Medulla oblongata (tissue), 1 donor: Measurements from ENCODE around the gene GTPBP1.

ENCODE experiments used
- DNase-seq: peaks from one replicate; pipeline ENCODE4 v3.0.0-alpha.2; 2015; ENCODE audit errors: extremely low spot score

The GTPBP1 gene

DNA sequence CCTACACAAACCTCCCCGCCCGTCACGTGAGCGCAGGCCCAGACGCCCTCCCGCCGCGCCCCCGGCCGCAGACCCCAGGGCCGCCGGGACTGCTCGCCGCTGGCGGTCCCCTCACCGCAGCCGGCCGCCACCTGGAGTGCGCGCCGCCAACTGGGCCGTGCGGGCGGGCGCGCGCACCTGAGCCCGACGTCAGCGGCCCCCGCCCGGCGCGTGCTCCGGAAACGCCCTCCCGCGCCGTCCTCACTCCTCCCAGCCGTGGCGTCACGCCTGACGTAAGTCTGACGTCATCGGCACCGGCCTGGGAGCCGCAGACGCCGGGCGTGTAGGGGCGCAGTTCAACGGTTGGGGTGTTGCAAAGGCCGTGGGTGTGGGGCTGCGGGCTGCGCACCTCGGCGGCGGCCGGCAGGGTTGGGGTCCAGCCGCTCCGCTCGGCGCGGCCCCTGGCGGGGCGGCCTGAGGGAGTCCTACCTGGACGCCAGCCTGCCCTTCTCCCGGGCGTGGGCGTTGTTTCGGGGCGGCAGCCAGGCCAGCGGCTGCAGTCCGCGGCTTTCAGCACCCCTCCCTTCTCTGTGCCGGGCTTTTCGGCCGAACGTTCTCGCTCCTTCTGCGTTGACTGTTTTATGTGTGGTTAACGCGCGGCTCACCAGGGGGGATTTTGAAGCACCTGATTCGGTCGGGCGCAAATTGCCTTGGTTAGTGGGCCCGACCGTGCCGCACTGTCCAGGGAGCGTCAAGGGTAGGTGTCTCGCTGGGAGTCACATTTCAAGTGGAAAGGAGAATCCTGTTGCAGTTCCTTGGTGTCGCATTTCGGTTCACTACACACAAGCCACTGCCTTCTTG, 4.7 kb upstream of the GTPBP1 start, which contains the start of gene JOSD1:
JOSD1 (minus strand) TSS at position 155 of the 840 bp plus-strand sequence. CDS start 956 bp downstream, outside the sequence.
- peak; percentile 96 for DNase-seq

DNA sequence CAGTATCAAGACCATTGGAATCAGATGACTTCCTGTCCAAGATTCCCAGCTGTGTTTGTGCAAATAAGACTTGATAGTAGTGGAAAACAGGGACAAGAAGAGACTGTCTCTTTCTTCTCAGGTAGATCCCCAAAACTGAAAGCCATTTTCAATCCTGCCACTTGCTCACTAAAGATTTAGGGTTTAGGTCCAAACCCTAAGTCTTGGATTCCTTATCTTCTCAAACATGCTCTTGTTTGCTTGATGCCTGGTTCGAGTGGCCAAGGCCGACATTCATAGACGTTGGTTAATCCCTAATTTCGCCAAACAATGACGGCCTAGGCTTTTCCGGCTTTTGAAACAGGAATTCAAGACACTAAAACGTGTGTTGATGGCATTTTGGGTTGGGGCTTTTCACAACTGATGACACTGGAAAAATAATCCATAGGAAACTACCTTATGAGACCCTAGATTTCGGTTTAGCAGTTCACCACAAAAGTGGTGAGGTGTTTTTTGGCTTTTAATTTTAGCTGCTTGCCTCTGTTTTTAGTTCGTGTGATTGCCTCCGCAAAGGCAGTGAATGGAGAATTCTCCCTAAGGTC, 1.0 kb upstream of the GTPBP1 start:
- DNase-seq, result no peak

DNA sequence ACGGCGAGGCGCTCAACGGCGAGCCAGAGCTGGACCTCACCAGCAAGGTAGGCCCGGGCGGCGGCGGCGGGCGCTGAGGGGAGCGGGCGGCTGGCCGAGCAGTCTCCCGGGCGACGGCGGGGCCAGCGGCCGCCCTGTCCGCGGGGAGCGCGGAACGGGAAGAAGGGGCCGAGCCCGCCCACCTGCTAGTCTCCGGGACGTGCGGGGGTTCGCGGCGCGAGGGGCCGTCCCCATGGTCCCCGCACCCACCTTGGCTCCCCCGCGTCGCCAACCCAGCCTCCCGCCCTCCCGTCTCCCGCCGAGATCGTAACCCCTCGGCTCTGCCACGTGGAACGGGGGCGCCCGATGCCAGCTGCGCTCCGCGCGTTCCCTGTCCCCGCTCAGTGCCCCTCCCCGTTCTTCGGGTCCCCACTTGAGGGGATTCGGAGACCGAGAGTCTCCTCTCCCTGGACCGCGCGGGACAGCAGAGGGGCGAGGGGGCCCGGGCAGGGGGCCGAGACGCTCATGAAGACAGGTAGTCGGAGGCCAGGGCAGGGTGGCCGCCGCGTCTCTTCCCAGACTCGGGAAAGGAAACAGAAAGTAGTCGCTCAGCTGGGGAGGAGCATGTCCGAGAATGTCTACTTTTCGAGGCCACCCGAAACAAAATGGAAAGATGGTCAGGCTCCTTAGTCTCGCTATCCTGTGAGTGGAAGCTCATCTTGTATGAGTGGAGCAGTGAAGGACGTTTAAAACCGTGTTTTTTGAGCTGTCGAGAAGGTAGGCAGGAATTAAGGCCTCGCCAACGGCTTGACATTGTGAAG, 557 bp downstream of the GTPBP1 start:
- DNase-seq, result peak; percentile 42

DNA sequence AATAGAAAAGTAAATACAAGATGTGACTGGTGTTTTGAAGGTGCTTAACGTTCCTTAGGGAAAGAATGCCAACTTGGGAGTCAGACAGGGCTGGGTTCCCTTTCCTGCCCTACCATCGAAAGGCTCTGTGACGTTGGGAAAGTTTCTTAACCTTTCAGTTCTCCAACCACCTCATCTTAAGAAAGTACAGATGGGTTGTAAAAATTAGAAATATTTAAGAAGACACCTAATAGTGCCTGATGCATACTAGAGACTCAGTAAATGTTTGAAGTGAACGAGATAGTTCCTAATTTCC, 1.1 kb downstream of the GTPBP1 start:
- DNase-seq, result no peak

DNA sequence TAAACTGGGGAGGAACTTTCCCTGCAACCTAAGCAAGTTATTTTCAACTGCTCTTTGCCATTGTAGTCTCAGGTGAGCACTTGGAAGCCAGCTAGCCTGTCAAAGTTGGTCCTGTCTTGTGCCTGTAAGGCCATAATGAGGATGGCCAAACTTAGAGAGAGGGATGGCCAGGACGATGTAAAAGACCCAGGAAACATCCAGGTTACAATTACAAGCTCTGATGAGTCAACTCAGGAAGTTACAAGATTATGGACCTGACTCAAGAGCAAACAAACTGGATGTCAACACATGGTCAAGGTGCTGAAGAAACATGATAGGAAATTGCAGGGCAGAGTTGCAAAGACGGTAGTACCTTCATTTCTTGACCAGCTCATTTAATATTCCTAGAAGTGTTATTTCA, 1.6 kb downstream of the GTPBP1 start:
- DNase-seq, result no peak

DNA sequence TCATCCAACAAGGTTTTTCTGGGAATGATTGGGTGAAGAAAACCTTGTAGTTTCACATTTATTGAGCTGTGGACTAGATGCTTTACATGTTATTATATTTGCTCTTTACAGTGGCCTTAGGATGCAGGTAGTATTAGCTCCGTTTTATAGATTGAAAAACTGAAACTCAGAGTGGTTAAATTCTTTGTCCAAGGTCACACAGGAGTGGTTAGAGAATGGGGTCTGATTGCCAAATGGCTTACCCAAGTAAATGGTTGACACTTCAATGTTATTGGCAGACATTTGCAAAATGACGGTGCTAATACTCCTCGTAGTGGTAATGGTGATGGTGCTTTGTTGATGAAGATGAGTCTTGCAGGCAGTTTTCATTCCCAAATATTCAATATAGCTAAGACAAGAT, 2.2 kb downstream of the GTPBP1 start:
- DNase-seq, result no peak

DNA sequence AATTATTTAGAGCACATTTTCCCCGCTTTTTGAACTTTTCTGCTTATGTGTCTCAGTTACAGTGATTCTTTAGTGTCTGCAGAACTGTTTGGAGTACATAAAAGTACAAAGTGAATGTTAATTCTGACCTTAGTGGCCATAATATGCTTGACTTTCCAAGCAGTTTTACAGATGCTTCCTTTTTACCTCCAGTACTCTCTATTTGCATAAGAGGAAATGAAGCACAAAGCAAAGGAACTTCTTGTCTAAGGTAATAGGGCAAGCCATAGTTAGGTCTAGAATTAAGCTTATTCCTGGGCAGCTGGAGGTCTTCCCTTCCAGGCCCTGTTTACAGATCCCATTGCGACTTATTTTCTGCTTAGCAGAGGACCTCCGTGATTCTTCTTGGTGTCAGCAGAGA, 3.6 kb downstream of the GTPBP1 start:
- no peak for DNase-seq

DNA sequence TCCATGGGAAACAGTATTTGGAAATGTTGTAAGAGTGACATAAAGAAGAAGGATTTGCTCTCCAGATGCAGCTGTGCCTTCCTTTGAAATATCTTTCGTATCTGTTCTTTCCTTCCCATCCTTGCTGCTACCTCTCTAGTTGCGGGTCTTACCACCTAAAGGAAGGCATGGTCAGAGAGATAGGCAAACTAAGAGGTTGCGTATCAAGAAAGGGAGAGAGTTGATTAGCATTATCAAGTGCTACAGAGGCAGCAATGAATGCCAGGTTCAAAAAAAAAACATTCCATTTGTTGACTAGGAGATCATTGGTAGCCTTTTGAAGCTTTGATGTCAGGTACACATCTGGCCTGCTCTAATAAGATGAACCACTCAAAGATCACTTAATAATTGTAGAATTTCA, 4.6 kb downstream of the GTPBP1 start:
- no peak for DNase-seq

DNA sequence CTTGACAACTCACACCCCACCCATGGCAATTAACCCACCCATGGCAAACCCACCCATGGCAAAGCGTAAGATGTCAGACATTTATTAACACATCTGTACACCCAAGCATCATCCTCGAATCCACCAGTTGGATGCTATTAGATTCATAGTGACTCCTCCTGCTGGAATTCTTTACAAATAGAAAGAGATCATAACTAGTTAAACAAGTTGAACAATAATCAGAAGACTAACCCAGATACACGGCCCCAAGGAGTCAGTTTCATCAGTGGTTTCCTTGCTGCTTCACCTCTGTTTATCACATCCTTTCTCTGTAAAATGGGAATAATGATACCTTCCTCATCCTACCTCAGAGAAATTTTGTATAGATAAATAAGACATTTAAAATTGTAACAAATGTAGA, 5.1 kb downstream of the GTPBP1 start:
- no peak for DNase-seq

DNA sequence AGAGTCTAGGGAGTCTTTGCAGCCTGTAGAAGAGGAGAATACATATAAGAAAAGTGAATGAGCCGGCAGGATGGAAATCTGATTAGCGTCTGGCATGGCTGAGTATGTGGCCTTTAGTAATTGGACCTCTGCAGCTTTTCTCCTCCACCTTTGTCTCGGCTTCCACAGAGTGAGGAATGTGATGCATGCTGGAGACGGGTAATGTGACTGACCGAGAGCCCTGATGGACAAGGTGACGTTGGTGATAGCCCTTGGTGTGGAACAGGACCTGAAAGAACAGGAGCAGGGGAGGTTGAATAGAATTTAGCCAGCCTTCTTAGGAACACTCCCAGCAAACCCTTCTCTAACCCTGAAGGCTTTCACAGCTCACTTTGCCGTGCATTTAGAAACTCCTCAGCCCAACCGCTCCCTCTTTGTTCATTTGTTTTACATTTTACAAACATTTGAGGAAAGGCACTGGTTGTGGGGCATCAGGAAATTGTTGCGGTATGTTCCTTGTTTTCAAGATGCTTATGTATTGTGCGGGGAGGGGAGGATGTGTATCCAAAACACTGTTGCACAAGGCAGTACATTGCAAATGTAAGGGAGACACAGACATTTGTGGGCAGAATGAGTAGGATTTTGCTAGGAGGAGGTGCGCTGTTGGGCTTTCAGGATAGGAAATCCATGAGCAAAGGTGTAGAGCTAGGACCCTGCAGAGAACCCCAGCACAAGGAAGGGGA, 6.9 kb downstream of the GTPBP1 start:
- DNase-seq, result no peak

DNA sequence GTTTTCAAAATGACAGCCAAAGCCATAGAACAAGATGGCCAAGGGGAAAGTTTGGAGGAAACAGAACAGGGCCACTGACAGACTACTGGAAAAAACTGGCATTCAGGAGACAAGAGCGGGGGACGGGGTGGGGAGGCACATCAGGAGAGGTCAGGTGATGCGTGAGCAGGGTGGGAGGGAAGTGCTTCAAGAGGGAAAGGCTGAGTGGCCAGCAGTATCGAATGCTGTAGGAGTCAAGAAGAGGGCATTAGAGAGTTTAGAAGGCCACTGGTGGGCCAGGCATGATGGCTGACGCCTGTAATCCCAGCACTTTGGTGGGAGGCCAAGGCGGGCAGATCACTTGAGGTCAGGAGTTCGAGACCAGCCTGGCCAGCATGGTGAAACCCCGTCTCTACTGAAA, 8.2 kb downstream of the GTPBP1 start:
- DNase-seq, result no peak

DNA sequence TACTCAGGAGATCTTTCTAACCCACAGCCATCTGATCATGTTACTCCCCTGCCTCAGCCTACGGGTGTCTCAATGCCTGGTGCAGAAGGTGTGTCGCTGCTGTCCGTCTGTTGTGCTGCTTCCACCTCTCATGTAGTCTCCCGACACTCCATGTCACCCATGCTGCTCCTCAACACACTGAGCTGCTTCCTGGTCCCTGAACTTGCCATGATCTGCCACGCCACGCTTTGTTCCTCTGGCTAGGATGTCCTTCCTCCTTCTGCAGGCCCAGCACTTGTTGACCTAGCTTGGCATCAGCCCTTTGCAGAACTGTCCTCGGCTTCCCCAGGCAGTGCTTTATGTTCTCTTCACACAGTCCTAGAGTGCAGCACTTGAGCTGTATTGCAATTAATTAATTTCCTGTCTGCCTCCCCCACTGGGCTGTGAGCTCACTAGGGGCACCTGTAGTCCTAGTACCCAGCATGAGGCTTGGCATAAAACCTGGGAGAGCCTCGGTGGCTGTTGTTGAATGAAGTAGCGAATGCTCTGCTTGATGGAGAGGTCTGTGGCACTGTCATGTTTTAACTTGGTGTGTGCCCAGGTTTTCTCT, 9.5 kb downstream of the GTPBP1 start:
- no peak for DNase-seq

DNA sequence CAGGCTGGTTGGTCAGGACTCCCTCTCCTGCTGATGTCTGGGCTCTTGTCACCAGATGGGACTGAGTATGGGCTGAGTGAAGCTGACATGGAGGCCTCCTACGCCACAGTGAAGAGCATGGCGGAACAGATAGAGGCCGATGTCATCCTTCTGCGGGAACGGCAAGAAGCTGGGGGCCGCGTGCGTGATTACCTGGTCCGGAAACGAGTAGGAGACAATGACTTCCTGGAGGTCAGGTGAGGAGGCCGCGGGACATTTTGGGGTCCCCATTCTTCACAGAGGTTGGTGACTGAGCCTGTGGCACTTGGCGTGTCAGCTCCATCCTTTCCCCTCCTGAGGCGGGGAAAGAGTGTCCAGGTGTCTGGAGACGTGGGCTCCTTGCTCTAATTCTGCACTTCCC, 10.1 kb downstream of the GTPBP1 start:
- no peak for DNase-seq

DNA sequence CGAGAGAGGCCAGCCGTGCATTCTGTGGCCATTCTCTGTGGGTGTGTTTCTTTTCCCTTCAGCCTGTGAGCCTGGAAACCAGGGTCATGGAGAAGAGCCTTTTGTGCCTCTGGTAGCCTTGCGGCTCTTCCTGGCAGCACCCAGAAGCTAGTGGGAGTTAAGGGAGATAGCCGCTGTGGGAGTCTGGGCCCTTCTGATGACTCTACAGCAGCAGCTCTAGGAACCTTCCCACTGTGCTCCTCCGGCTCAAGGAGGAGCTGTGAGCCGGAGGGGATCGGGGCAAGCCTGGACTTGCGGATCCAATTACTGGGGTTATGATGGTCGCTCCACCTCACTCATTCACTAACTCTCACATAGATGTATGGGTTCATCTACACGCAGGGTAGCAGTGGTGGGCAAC, 10.5 kb downstream of the GTPBP1 start:
- DNase-seq, result no peak

DNA sequence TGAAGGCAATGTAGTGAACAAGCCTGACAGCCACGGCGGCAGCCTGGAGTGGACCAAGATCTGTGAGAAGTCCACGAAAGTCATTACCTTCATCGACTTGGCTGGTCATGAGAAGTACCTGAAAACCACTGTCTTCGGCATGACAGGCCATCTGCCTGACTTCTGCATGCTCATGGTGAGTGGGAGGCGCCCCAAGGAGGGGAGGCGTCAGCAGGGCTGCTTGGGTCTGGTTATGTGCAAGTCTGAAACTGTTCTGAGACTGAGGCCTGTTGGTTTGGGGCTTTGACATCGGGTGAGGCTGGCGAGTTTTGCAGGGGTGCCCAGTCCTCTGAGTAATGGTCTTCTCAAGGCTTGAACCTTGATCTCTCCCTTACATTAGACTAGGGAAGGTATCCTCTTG, 11.1 kb downstream of the GTPBP1 start:
- DNase-seq, result no peak

DNA sequence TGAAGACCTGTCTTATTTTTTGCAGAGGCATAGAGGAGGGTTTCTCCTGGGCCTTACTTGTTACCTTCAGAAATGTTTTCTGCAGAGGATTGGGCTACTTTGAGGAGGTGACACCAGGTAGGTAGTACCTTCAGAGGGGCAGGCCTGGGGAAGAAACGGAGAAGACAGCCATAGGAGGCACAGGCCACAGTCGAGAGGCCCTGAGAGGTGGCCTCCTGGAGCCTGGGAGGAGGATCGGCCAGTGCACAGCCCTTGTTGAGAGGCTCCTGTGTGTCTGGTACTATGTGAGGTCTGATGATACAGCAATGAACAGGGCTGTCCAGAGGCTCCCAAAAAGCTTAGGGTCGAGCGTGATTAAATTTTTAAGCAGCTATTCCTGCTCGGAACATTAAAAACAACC, 11.5 kb downstream of the GTPBP1 start:
- no peak for DNase-seq

DNA sequence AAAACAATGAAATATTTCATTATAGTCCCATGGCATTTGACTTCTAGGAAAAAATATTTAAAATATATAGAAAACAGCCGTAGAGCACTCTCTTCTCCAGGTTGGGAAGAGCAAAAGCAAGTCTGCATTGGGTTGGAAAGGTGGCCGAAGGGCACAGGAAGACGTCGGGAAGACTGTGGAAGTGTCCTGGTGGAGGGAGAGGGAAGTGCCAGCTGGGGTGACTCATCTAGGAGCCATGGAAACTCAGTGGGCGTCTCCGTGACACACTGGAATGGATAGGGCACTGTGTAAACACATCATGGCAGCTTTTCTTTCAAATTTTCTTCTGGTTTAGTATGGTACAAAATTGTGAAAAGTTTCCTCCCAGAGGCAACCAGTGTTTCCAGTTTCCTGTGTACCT, 12.7 kb downstream of the GTPBP1 start:
- DNase-seq, result peak; percentile 47

DNA sequence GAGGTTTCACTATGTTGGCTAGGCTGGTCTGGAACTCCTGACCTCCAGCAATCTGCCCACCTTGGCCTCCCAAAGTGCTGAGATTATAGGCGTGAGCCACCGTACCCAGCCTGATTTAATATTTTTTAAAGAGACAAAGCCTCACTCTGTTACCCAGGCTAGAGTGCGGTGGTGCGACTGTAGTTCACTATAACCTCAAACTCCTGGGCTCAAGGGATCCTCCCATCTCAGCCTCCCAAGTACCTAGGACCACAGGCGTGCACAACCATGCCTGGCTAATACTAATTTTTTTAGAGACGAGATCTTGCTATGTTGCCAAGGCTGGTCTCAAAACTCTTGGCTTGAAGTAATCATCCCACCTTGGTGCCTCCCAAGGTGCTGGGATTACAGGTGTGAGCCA, 13.5 kb downstream of the GTPBP1 start:
- DNase-seq, result no peak

DNA sequence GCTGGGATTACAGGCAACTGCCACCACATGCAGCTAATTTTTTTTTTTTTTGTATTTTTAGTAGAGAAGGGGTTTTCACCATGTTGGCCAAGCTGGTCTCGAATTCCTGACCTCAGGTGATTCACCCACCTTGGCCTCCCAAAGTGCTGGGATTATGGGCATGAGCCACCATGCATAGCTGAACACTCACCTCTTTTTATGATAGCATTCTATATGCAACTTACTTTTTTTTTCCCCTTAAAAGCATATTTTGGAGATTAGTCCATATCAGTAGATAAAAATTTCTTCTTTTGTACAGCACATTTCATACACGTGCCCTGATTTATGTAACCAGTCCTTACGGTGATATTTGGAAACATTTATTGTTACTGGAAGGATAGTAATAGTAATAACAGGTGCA, 14.6 kb downstream of the GTPBP1 start:
- no peak for DNase-seq

DNA sequence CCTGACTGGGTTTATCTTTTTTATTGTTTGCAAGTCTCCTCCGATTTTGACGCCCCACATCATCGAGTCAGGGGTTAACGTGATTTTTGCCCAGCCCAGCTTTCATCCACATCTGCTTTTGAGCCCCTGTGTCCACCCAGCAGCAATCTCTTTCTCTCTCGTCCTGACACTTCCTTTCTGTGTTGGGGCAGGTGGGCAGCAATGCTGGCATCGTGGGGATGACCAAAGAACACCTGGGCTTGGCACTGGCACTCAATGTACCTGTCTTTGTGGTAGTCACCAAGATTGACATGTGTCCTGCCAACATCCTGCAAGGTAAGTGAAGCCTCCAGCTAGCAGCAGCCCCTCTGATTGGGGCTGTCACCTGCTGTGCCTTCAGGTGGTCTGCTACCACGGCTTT, 15.8 kb downstream of the GTPBP1 start:
- DNase-seq, result no peak

DNA sequence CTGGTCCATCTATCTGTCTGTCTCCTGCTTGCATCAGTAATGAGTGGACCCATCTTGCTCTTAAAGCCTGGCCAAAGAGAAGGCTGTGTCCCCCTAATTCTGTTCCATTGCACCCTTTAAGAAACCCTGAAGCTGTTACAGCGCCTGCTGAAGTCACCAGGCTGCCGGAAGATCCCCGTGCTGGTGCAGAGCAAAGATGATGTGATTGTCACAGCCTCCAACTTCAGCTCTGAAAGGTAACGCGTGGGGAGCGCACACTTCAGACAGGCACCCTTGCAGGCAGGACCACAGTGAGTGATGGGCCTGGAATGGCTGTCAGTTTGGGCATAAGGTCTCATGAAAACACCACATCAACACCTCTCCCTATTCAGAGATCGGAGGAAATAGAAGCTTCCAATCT, 18.4 kb downstream of the GTPBP1 start:
- DNase-seq, result no peak
